ENCODE measurements around the gene ARID3A.
"Not testable (repeated sequence)": the region's sequence is repeated elsewhere in the genome, so short reads cannot be mapped to it uniquely, and the experiment has no call there.

ARID3A gene

DNA sequence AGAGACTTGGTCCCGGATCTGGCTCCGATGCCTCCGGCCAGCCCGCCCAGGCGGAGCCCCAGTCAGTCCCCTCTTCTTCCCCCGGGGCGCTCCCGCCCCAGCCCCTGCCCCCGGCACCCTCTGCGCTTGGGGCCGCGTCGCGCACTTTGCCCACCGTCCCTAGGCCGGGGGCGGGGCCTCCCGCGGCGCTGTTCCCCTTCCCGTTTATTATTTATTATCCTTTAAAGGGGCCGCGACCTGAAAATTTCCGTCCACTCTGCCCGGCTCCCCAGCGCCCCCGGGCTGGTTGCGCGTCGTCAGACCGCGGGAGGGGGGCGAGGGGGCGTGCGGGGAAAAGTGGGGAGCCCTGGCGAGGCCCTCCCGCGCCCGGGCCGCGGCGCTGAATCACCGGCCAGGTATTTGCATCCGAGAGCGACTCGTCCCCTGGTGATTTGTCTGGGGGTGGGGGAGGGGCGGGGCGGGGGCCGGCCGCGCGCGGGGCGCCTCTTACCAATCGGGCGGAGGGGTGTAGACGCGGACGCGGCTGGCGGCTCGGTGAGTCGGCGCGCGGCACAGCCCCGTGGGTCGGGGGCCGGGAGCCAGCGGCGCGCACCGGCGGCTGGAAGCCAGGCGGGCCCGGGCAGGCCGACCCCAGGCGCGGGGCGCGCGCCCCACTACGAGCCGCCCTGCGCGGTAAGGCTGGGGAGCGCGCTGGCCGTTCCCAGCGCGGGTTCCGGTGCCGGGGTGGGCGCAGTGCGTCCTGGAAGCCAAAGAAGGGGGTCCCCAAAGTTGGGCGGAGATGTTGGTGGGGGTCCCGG, at the start of gene ARID3A:
ARID3A (plus strand) TSS at position 510 of the 797 bp plus-strand sequence. CDS start 3,494 bp downstream, outside the sequence.
- DNase-seq (ENCODE audit: low spot score): peak; percentile 88

- DNase-seq (ENCODE audit: low spot score): no peak
Measured at GRCh38 chr19:876089-876488, 49.7 kb upstream of the ARID3A start.

DNA sequence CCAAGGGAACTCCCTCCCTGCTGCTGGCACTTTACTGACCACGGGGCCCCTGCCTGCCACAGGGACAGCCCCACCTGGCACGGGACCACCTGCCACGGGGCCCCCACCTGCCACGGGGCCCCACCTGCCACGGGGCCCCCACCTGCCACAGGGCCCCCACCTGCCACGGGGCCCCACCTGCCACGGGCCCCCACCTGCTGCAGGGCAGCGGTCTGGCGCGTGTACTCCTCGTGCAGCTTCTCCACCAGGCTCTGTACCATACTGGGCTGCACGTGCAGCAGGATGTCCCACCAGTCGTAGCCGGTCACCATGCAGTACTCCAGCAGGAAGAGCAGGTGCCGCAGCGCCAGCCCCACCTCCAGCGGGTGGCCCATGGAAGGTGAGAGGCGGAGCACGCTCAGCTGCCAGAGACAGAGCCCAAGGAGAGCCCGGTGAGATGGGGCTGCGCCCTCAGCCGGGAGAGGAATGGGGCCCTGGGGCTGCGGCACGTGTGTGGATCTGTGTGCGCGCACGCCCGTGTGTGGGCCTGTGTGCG, 49.0 kb upstream of the ARID3A start:
- no peak for DNase-seq (ENCODE audit: low spot score)

GRCh38 chr19:877992-878660, 47.7 kb upstream of the ARID3A start:
- DNase-seq (ENCODE audit: low spot score): not testable (repeated sequence)

- not testable (repeated sequence) for DNase-seq (ENCODE audit: low spot score)
Measured at GRCh38 chr19:878751-879561, 46.9 kb upstream of the ARID3A start.

- DNase-seq (ENCODE audit: low spot score): peak; percentile 53
Measured at GRCh38 chr19:879711-880438, 46.0 kb upstream of the ARID3A start.

DNA sequence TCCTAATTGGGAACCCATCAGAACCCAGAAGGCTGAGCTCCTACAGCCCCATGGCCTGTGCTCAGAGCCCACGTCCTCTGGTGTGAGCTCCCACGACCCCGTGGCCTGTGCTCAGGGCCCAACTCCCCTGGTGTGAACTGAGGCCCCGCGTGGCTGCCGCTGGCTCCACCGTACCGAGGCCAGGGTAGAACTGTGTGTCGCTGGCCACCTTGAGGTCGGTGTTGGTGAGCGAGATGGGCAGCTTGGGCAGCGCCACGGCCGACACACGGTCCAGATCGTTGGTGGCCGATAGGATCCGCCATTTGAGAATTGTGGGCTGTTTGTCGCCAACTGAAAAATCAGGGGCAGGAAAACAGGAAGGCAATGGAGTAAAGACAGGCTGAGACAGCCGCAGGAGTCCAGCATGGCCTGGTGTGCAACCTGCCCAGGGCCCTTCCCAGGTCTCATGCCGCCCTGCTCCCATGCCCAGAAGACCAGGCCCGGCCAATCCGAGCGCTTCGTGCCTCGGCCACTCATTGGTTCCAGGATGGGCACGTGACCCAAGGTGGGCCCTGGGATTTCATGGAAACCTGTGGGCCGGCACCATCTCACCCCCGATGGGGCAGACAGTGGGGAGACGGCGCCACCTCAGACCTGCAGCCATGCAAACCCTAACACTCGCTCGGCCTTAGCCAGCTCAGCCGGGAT, 44.3 kb upstream of the ARID3A start:
- no peak for DNase-seq (ENCODE audit: low spot score)

- DNase-seq (ENCODE audit: low spot score): no peak
Measured at GRCh38 chr19:882871-883497, 42.9 kb upstream of the ARID3A start.

- DNase-seq (ENCODE audit: low spot score): peak; percentile 54
Measured at GRCh38 chr19:883661-884211, 42.1 kb upstream of the ARID3A start.

DNA sequence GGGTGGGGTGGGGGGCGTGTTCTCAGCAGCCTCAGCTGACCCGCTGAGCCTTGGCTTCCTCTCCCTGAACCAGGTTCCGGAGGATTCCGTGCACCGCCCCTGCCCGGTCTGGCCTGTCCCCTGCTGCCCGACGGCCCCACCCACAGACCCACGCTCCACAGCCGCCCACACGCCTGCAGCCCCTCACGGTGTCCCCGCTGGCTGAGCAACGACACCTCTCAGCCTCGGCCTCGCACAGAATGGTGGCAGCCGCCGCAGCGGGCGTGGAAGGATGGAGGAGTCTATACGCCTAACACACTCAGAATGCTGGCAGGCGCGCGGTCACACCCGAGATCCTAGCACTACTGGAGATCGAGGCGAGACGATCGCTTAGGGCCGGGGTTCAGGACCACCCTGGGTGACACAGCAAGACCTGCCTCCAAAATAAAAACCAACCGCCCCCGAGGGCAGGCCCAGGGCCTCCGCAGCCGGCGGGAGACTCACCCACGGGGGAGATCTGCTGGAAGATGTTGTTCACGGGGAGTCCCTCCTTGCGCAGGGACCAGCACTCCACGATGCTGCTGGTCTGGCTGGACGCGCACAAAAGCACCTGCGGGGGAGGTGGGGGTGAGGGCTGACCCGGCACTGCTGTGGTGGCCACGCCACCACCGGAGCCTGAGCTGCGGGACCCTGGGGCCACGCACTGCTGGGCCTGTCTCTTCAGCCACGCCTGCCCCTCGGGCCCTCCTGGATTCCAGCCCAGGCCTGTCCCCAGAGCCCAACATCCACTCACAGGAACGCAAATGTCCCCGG, 41.2 kb upstream of the ARID3A start:
- DNase-seq (ENCODE audit: low spot score): no peak

DNA sequence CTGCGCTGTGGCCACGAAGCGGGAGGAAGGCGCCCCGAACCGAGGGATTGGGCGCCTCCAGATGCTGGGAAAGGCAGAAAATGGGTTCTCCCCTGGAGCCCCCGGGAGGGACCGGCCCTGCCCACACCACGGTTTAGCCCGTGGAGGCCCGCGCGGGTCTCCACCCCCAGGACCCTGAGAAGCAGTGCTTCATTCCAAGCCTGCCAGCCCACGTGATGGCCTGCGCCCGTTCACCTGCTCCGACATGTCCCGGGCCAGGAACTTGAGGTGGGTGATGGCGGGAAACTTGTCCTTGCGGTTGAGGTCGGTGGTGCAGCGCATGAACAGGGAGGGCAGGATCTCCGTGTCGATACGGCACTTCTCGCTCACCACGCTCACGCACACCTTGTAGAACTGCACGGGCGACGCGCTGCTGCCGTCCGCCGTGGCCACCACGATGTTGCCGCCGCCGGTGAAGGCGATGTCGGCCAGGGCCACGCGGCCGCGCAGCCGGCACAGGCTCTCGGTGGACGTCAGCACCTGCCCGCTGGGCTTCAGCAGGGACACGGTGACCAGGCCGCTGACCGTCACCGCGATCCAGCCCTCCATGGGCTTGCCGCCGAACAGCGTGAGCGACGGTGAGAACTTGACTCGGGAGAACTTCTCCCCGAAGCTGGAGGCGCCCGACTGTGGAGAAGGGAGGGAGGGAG, 40.2 kb upstream of the ARID3A start:
- no peak for DNase-seq (ENCODE audit: low spot score)

DNA sequence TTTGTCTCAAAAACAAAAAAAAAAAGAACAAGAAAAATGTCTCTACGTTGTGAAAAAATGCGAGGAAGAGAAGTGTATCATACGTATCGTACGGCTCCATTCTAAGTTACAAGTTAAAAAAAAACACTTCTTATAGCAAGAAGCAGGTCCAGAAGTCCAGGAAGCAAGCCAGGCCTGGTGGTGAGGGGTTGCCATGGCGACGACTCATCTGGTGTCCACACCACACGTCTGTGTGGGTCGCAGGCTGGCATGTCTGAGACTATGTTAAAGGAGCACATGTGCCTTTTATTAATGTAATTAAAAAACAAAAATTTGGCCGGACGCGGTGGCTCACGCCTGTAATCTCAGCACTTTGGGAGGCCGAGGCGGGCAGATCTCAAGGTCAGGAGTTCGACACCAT, 38.8 kb upstream of the ARID3A start:
- DNase-seq (ENCODE audit: low spot score): no peak

GRCh38 chr19:887599-887998, 38.2 kb upstream of the ARID3A start:
- no peak for DNase-seq (ENCODE audit: low spot score)

DNA sequence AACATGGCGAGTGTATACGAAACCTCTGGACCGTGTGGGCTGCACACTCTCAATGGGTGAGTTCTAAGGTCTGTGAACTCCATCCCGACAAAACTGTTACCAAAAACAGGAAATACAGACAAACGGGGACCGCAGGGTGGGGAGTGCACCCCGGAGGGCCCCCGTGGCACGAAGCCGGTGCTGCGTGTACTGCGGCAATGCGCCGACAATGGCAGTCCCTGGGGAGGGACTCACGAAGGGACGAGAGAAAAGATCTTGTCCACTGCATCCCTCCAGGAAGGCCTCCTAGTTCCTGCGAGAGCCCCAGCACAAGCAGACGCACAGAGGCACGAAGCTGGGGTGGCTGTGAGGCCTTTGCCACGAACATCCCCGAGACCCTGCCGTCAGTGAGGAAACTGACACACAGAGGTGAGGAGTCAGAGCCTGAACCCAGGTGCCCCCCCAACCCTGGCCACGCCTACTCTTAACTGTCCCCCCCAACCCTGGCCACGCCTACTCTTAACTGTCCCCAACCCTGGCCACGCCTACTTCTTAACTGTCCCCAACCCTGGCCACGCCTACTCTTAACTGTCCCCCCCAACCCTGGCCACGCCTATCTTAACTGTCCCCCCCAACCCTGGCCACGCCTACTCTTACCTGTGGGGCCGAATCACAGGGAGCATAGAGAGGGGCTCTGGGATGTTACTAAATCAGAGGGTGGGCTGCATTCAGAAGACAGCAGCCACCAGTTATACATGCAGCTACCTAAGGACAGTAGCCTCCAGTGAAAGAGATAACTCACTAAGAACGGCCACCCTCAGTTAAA, 37.1 kb upstream of the ARID3A start:
- DNase-seq (ENCODE audit: low spot score): no peak

DNA sequence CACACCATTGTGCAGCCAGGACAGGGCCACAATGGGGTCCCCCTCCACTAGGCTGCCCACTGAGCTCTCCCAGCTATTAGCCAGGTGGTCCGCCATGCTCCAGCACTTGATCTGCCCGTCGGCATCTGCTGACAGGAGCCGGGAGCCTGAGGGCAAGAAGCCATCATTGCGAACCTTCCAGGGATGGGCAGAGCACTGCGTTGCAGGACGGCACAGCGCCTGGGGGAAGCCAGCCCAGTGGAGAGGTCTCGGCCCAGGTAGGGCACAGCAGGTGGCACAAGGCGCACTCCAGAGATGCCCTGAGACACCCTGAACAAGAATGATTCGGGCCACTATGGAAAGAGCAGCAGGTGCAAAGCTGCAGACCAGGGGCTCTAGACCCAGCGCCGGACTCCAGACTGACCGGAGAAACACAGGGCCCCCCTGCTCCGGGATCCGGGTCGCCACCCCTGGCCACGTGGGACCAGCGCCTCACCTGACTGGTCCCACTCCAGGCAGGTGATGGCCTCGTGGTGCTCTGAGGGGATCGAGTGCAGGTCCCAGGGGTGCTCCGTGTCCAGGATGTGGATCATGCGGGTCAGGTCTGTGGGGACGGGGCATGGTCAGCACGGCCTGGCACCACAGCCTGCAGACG, 36.1 kb upstream of the ARID3A start:
- no peak for DNase-seq (ENCODE audit: low spot score)

DNA sequence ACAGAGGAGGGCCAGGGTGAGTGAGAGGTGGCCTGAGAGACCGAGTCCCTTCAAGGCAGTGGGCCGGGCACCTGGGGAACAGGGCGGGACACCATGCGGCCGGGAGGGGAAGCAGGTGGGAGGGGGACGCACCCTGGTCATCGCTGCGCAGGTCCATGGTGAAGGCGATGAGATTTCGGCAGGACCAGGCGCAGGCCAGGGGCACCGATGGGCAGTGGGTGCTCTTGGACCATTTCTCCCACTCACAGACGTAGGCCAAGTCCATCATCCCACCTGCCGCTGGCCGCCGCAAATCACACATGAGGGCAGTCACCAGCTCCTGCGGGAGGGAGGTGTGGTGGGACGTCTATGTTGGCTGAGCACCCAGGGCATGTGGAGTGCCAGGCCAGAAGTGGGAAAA, 35.0 kb upstream of the ARID3A start:
- no peak for DNase-seq (ENCODE audit: low spot score)

DNA sequence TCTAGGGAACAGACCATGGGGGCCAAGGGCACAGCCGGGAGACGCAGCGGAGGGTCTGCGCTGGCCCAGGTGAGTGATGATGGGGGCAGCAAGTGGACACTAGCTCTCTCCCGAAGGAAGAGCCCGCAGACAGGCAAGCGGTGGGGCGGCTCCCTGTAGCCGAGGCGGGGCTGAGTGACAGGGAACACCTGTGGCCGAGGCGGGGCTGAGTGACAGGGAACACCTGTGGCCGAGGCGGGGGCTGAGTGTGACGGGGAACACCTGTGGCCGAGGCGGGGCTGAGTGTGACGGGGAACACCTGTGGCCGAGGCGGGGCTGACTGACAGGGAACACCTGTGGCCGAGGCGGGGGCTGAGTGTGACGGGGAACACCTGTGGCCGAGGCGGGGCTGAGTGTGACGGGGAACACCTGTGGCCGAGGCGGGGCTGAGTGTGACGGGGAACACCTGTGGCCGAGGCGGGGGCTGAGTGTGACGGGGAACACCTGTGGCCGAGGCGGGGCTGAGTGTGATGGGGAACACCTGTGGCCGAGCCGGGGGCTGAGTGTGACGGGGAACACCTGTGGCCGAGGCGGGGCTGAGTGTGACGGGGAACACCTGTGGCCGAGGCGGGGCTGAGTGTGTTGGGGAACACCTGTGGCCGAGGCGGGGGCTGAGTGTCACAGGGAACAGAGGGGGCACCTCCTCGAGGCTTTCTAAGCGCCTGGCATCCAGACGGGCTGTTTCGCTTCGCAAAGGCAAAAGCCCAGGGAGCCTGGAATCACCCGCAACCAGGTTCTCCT, 34.2 kb upstream of the ARID3A start:
- not testable (repeated sequence) for DNase-seq (ENCODE audit: low spot score)
